Renal cortex interstitium (tissue), 11 donors: ENCODE measurements around the gene SLC34A3. TPM values are rescaled to one million over a fixed set of nuclear protein-coding genes. Genes with fewer than 3 reads are reported as not detected.
A peak's percentile ranks its signal among the peaks of the same experiment; 100 is the strongest.
"Not testable (repeated sequence)": the region's sequence is repeated elsewhere in the genome, so short reads cannot be mapped to it uniquely, and the experiment has no call there.

Source experiments
- DNase-seq, 11 donors: peaks; one replicate each; pipeline ENCODE4 v3.0.0-alpha.2; 2013; ENCODE audit warnings: low read depth in 9 of 11, low spot score in 4 of 11; ENCODE audit errors: extremely low read depth in 1 of 11
- polyA plus RNA-seq, 3 donors: library from polyadenylated mRNA; unstranded; fragments of 120-200 nt; gene quantifications; one replicate each; pipeline ENCODE4 v1.2.1, GENCODE V29; 2013; ENCODE audit not compliant: insufficient read length in 3 of 3

Gene SLC34A3
- polyA plus RNA-seq, 3 donors: 5.0 to 13.8 (median 11.6) TPM

DNA sequence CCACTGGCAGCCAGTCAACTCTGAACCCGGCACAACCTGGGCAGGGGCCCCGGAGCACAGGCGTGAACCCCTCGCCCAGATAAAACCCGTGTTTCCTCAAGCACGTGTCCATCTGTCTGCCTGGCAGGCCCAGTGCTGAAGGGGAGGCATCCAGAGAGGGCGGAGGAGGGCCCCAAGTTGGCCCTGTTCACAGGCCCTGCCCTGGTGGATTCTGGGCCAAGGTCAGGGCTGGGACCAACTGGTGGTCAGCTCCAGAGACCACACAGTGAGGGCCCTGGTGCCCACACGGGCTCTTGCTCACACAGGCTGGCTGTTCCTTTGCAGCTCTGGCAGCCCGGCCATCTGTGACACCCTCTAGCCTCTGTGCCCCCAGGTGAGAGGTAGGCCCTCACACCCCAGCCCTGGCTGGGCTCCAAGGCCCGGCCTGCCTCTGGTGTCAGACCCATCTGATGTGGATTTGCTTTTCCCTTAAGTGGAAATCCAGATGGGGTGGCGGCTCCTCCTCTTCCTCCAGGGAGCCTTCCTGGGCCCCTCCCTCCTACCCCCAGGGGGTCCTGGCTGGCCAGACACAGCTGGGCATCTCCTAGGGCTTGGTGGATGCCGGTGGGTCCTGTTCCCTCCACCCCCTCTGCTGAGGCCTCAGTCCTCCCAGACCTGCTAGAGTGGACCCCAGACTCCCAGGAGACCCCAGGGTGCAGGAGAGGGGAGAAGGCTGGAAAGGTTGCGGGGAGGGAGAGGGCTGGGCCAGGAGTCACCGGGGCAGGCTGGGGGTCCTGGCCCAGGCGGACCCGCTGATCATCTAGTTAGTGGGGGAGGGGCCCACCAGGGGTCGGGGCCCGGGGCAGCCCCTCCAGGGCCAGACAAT lies 19.9 kb downstream of the SLC34A3 start:
- DNase-seq: no peak

DNA sequence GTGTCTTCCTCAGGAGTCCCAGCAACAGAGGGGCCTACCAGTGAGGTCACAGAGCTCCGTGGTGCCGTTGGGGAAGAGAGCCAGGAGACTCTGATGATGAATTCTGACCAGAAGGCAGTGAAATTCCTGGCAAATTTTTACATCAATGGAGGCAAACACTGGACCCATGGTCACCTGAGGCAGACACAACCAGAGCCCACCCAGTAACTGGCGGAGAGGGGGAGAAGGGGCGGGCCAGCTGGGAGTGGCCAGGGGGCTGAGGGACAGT lies 20.4 kb downstream of the SLC34A3 start, which contains the start of gene STPG3:
Gene STPG3 (plus strand): TSS at position 93 of the 268 bp plus-strand sequence. CDS start 1 bp downstream, at position 94.
- no peak for DNase-seq

DNA sequence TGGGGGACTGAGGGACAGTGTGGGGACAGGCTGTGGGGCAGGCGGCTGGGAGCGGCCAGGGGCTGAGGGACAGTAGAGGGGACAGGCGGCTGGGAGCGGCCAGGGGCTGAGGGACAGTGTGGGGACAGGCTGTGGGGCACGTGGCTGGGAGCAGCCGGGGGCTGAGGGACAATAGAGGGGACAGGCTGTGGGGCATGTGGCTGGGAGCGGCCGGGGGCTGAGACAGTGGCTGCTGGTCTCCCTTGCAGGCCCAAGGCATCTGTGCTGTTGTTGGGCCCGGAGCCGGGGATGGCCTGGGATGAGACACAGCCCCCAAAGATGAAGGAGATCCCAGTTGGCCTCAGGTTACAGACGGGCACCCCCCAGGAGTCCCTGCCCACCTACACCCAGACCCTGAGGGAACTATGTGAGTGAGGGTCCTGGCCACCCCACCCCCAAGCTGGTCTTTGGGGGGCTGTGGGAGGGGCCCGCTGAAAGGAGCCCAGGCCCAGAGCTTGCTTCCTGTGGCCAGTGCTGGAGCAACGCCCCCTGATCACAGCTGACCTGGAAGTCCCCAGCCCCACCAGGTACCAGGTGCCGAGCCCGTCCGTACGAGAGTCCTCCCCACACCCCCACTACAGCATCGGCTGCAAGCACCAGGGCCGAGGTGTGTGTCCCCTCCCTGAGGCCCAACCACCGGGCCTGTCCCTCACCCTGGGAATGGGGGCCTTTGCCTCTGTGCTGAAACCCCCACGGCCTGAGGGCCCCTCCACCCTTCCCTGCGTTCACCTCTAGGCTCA lies 21.0 kb downstream of the SLC34A3 start:
- DNase-seq: no peak

DNA sequence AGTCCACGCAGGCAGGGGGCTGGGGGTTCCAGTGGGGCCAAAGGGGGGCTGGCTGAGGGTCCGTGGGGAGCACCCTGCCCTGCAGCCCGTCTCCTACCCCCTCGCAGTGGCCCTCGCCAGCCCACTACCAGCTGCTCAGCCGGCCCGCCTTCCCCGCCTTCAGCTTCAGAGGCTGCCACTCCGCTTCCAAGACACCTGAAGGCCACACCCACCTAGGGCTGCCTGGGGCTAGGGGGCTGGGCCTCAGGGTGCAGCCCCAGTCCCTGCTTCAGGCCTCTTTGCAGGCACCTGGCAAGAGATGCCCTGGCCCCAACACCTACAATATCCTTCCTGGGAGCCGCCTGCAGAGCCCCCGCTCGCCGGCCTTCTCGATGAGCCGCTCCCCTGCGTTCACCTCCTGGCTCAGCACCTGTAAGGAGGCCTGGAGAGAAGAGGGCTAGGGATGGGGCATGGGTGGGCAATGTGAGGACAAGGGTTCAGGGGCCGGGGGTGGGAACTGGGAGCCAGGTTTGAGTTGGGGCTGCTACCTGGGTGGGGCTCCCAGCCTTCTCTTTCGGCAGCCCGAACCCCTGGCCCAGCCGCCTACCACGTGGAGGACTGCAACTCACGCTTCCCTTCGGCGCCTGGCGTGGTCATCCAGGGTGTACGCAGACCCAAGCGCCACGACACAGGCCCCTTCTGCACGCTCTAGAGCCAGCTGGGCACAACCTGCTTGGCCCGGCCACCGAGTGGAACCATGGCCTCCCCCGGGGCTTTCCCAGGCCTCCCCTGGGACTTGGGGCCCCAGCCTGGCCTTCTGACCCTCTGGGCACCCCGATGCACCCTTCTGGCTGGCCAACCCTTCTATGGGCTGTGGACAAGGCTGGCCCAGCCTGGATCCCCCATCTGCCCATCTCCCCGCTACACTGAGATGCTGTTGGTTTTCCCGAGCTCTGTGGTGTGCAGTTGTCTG lies 22.1 kb downstream of the SLC34A3 start:
- no peak for DNase-seq

DNA sequence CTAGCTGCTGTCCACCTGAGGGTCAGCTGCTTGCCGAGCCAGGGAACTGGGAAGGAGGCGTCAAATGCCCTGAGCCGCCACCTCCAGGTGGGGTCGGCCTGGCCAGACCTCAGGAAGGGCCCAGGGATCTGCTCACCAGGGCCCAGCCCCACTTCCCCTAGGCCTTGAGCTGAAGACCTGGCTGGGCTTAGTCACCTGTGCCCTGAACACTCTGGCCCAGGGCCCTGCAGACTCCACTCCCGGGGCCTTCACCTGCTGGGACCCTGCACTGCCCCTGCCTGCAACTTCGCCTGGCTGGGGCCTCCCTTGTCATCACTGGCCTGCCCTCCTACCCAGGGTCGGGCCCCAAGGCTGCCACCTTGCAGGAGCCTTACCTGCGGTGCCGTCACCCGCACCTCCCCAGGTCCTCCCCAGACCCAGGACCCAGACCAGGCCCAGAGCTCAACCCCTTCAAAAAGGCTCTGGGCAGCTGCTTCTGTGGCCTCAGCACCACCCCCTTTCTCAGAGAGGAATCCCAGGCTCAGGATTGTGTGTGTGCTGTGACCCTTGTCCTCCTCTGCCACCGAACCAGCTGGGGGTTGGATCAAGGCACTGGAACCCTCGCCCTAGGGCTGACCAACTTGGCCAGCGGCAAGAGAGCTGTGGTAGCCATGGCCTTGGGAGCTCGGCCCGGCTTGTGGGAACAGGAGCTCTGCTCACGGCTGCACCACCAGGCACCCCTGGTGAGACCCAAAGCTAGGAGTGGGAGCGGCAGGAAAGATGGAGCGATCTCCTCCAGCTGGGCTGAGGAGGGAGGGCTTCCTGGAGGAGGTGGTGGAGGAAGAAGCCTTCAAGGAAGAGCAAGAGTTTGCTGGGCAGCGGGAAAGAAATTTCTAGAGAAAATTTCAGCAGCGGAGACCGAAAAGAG lies 23.3 kb downstream of the SLC34A3 start:
- DNase-seq: no peak

DNA sequence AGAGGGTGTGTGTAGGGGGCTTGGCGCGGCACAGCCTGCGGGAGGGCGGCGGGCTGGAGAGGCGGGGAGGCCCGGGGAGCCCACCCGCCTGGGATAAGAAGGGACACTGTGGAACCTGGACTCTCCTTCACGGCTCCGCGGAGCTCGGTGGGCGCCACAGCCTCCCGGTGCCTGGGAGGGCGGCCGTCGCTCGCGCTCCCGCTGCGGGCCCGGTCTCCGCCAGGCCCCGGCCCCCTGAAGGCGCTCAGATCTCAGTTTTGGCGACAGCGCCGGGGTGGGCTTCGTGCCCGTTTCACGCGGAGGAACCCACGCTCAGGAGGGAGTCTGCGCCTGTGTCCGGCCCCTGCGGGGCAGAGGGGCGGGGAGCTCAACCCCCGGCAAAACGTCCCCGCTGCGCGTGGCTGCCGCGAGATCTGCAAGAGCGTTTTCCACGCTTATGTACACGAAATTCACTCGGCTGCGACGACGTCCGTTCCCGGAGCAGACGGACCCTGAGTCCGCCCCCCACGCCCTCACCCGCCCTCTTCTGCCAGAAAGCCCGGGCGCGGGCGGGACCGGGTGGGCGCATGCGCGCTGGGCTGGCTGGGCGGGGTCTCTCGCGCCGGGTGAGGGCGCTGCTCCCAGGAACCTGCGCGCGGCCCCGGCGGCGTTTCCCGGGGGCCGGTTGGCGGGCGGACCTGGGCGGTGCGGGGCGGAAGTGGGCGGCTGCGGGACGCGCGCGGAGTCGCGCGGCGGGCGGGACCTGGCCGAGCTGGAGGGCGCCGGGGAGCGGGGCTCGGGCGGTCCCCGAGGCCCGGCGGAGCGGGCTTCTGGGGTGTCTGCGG lies 24.1 kb downstream of the SLC34A3 start, which contains the start of gene NELFB:
Gene NELFB (plus strand): TSS at position 704 of the 824 bp plus-strand sequence.
- peak in 10 of 11 donors; percentile 72 to 91 (median 86) for DNase-seq

DNA sequence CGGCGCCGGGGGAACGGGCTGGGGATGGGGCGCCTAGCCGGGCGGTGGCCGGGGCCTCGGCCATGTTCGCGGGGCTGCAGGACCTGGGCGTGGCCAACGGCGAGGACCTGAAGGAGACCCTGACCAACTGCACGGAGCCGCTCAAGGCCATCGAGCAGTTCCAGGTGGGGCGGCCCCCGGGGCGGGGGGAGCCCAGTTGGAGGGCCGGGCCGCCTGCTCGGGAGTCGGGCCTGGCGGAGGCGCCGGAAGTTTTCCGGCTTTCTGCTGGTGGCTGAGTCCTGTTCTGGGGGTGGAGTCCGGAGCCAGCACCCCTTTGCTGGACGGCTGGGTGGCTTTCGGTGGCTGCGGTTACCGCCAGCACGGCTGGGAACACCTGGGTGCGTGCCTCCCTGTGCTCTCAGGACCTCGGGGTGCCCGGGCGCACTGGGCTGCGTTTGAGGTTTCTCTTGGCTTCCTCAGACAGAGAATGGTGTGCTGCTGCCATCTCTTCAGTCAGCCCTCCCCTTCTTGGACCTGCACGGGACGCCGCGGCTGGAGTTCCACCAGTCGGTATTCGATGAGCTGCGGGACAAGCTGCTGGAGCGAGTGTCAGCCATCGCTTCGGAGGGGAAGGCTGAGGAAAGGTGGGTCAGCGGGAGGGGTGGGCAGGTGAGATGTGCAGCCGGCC lies 24.9 kb downstream of the SLC34A3 start:
- no peak for DNase-seq

DNA sequence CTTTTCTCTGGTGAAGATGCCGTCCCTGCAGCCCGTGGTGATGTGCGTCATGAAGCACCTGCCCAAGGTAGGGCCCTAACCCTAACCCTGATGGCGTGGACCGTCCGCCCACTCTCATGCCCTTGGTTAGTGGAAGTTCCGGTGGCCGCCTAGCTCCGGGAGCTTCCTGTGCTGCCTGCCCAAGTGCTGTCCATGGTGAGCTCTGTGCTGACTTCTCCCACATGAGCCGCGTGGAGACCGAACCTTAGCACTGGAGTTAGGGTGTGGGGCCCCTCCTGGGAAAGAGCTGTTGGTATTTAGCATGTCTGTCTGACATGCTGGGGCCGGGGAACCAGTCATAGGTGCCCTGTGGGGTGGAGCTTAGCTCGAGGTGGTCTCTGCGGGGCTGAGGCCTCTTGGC lies 25.7 kb downstream of the SLC34A3 start:
- no peak for DNase-seq

DNA sequence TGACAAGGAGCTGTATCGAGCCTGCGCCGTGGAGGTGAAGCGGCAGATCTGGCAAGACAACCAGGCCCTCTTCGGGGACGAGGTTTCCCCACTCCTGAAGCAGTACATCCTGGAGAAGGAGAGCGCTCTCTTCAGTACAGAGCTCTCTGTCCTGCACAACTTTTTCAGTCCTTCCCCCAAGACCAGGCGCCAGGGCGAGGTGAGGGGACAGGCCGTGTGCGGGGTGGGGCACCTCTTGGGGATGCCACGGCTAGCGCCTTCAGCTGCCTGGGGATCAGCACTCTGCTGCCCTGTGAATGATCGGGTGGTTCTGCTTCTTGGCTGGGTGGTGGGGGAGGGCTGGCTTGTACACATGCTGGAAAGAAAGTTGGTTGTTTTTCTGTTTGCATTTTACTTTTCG lies 26.2 kb downstream of the SLC34A3 start:
- DNase-seq: no peak

DNA sequence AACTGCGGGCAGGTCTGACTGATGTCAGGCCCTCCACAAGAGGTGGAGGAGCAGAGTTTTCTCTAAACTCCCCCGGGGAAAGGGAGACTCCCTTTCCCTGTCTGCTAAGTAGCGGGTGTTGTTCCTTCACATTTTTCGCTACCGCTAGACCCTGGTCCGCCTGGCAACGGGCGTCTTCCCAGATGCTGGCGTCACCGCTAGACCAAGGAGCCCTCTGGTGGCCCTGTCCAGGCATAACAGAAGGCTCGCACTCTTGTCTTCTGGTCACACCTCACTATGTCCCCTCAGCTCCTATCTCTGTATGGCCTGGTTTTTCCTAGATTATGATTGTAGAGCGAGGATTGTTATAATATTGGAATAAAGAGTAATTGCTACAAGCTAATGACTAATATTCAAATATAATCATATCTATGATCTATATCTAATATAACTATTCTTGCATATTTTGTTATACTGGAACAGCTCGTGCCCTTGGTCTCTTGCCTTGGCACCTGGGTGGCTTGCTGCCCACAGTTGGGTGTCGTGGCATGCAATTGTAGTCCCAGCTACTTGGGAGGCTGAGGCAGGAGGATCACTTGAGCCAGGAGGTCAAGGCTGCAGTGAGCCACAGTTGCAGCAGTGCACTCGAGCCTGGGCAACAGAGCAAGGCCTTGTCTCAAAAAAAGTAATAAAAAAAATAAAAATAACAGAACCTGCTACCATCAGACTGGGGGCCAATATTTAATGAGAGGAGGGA lies 31.6 kb downstream of the SLC34A3 start:
- DNase-seq: not testable (repeated sequence)

DNA sequence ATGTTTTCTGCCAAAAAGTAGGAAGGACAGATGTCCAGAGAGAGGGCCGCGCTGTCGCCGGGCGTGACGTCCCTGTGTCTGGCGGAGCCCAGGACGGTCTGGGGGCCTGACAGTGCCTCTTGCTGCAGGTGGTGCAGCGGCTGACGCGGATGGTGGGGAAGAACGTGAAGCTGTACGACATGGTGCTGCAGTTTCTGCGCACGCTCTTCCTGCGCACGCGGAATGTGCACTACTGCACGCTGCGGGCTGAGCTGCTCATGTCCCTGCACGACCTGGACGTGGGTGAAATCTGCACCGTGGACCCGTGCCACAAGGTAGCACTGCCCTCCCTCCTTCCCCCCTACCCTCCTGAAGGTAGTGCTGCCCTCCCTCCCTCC lies 32.2 kb downstream of the SLC34A3 start:
- DNase-seq: no peak

DNA sequence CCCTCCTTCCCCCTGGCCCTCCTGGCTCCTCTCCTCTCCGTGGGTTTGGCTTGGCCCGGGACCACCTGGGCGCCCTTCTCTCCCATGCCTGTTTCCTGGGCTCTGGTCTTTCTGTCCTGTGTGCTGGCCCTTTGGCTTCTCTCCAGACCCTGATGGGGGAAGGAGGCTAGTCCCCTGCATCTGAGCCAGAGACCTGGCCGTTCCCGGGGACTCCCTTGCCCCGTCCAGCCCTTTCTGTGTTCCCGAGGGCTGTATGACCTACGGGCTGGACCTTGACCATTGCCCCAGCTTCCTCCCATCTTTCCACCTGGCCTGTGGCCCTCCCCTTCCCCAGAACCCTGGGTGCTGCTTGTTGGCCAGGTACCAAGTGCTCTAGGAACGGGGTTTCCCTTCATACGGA lies 32.8 kb downstream of the SLC34A3 start:
- no peak for DNase-seq

DNA sequence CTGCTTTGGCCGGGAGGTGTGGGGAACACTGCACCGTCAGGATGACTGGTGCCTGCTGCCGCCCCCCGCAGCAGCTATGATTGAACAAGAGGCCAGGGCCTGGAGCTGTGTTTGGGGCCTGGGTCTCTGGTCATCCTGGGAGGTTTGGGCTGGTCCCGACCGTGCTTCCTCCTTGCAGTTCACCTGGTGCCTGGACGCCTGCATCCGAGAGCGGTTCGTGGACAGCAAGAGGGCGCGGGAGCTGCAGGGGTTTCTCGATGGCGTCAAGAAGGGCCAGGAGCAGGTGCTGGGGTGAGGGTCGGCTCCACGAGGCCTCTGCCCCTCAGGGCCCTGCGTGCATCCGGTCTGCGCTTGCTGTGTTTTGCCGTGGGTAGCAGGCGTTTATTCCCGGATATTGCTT lies 33.4 kb downstream of the SLC34A3 start:
- DNase-seq: no peak

DNA sequence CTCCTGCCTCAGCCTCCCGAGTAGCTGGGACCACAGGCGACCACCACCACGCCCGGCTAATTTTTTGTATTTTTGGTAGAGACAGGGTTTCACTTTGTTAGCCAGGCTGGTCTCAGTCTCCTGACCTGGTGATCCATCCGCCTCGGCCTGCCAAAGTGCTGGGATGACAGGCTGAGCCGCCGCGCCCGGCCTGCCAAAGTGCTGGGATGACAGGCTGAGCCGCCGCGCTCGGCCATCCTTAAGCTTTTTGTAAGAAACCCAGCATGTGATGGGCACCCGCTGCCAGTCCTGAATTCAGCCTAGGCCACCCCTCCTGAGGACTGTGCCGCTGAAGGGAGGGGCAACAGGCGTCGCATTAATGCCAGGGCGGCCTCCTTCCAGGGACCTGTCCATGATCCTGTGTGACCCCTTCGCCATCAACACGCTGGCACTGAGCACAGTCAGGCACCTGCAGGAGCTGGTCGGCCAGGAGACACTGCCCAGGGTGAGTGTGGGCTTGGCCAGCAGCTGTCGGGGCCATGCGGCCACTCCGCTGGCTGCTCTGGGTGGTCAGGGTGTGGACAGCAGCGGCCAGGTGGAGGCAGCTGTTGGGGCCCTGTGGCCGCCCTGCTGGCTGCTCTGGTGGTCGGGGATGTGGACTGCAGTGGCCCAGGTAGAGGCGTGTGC lies 34.9 kb downstream of the SLC34A3 start:
- DNase-seq: no peak

DNA sequence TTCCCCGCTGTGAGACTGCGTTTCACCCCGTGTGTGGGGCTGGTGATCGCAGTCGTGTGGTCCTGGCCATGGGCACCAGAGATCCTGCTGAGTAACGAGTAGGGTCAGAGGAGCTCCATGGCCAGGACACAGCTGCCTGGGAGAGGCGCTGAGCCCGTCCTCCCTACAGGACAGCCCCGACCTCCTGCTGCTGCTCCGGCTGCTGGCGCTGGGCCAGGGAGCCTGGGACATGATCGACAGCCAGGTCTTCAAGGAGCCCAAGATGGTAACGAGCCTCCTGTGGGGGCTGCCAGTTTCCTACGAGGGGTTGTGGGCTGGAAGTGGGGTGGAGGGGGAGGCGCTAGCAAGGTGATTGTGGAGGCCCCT lies 35.4 kb downstream of the SLC34A3 start:
- no peak for DNase-seq
